ENCODE results near the gene CBY2. TPM values are rescaled to one million over a fixed set of nuclear protein-coding genes. Genes with fewer than 3 reads are reported as not detected.
"Not testable (repeated sequence)": the region's sequence is repeated elsewhere in the genome, so short reads cannot be mapped to it uniquely, and the experiment has no call there.

The CBY2 gene
- not detected in 2 replicates for total RNA-seq (2014; rRNA removed; shearing (Covaris generic); ENCODE audit: low replicate concordance)

- no peak for DNase-seq (ENCODE audit: low read depth)
- in situ Hi-C loops (cut with HindIII; ENCODE audit: low pct_unique_long_range_greater_than_20kb, low sequenced_read_pairs), result no loop called here
Measured at GRCh38 chr13:45702088-45702487, at the start of gene CBY2. Gene CBY2 (plus strand): TSS chr13:45702320. CDS start chr13:45702391, 71 bp downstream.

GRCh38 chr13:45654633-45655349 is 47.3 kb upstream of the CBY2 start:
- in situ Hi-C loops (cut with HindIII; ENCODE audit: low pct_unique_long_range_greater_than_20kb, low sequenced_read_pairs), result no loop called here

DNA sequence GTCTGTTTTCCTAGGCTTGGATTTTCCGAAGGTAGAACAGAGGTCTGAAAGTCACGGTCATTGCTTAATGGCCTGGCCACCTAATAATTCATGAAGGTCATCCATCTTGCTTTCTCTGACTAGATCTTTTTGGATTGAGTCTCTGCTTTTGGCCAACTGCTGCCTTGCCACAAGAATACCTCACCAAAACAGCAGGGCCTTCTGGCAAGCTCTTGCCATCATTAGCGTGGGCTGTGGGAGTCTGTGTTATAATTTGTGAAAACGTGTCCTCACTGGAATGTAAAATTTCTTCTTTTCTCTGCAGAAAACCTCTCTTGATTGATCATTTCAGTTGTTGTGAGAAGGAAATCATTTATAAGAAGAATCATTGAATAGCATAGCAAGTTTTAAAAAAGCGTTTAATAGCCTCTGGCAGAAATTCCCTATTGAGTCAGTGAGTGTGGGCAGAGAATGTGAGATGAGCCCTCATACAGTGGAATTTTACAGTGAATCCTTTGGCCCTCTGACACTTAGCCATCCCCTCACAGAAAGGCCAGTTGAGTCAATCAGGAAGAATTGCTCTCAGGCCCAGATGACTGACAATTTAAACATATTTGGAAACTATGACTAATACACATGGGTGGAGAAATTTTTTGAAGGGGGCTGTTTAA is 43.4 kb upstream of the CBY2 start:
- DNase-seq (ENCODE audit: low read depth), result no peak
- in situ Hi-C loops (cut with HindIII; ENCODE audit: low pct_unique_long_range_greater_than_20kb, low sequenced_read_pairs), result no loop called here

More at GRCh38 chr13:45654633-45655349, 47.3 kb upstream of the CBY2 start:
- no peak for DNase-seq (ENCODE audit: low read depth)

DNA sequence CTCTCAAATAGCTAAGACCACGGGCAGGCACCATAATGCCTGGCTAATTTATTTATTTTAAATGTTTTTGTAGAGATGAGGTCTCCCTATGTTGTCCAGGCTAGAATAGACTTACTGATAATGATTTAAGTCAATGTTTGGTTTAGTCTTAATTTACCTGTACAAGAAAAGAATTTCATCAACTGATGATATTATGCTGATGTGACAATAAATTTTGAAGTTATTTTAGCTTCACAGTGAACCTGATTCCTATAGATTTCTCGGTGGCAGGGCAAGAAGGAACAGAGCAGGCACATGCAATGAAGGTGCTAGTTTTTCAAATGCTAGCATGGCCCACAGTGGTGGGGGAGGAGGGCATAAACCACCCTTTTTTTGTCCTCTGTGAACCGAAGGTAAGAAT is 42.6 kb upstream of the CBY2 start:
- DNase-seq (ENCODE audit: low read depth), result no peak
- in situ Hi-C loops (cut with HindIII; ENCODE audit: low pct_unique_long_range_greater_than_20kb, low sequenced_read_pairs), result no loop called here

DNA sequence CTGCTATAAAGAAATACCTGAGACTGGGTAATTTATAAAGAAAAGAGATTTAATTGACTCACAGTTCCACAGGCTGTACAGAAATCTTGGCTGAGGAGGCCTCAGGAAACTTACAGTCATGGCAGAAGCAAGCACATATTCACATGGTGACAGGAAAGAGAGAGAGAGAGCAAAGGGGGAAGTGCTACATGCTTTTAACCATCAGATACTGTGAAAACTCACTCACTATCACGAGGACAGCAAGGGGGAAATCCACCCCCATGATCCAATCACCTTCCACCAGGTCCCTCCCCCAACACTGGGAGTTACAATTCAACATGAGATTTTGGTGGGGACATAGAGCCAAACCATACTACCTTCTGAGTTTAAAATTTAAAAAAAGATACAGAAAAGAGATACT is 41.7 kb upstream of the CBY2 start:
- DNase-seq (ENCODE audit: low read depth); in situ Hi-C loops (cut with HindIII; ENCODE audit: low pct_unique_long_range_greater_than_20kb, low sequenced_read_pairs): not testable (repeated sequence)

- DNase-seq (ENCODE audit: low read depth), result no peak
- in situ Hi-C loops (cut with HindIII; ENCODE audit: low pct_unique_long_range_greater_than_20kb, low sequenced_read_pairs), result no loop called here
Measured at GRCh38 chr13:45662162-45662561, 40.0 kb upstream of the CBY2 start.

DNA sequence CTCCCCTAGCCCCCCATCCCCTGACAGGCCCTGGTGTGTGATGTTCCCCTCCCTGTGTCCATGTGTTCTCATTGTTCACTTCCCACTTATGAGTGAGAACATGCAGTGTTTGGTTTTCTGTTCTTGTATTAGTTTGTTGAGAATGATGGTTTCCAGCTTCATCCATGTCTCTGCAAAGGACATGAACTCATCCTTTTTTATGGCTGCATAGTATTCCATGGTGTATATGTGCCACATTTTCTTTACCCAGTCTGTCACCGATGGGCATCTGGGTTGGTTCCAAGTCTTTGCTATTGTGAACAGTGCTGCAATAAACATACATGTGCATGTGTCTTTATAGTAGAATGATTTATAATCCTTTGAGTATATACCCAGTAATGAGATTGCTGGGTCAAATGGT is 39.2 kb upstream of the CBY2 start:
- DNase-seq (ENCODE audit: low read depth); in situ Hi-C loops (cut with HindIII; ENCODE audit: low pct_unique_long_range_greater_than_20kb, low sequenced_read_pairs): not testable (repeated sequence)

GRCh38 chr13:45669626-45670025 is 32.5 kb upstream of the CBY2 start:
- in situ Hi-C loops (cut with HindIII; ENCODE audit: low pct_unique_long_range_greater_than_20kb, low sequenced_read_pairs); DNase-seq (ENCODE audit: low read depth): not testable (repeated sequence)

GRCh38 chr13:45670189-45670885 is 31.8 kb upstream of the CBY2 start:
- no peak for DNase-seq (ENCODE audit: low read depth)
- in situ Hi-C loops (cut with HindIII; ENCODE audit: low pct_unique_long_range_greater_than_20kb, low sequenced_read_pairs), result no loop called here

DNA sequence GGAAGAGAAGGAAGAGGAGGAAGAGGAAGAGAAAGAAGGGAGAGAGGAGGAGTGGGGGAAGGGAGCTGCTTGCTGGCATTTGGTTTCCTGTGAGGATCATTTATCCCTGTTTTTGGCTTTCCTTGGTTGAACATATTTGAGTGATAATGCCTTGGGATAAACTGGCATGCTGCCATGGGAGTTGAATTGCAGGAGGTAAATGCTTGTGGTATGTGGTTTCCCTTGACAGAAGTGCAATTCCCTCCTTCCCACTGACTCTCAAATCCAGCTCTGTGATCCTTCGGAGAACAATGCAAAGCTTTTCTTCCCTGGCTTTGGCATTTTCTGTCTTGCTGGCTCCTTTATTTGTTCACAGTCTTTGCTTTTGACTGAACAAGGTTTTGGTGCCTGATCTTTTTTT is 27.2 kb upstream of the CBY2 start:
- in situ Hi-C loops (cut with HindIII; ENCODE audit: low pct_unique_long_range_greater_than_20kb, low sequenced_read_pairs), result no loop called here
- no peak for DNase-seq (ENCODE audit: low read depth)

DNA sequence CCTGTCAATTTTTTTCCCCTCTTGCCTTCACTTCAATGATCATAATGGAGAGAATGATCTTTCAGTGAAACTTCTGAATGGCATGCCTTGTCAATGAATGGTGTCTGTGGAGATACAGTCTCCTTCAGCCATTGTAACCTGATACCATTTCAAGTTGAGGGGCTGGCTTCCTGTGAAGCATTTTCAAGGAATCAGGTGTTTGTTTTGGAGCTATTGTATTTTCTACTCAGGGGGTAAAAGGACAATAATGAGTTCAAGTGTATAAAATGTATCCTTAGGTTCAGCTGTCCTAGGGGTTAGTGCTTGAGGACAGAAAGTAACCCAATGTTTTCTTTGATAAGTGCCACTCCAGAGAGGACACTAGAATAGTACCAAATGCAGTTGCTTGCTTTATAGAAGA is 23.8 kb upstream of the CBY2 start:
- no peak for DNase-seq (ENCODE audit: low read depth)
- in situ Hi-C loops (cut with HindIII; ENCODE audit: low pct_unique_long_range_greater_than_20kb, low sequenced_read_pairs), result no loop called here

DNA sequence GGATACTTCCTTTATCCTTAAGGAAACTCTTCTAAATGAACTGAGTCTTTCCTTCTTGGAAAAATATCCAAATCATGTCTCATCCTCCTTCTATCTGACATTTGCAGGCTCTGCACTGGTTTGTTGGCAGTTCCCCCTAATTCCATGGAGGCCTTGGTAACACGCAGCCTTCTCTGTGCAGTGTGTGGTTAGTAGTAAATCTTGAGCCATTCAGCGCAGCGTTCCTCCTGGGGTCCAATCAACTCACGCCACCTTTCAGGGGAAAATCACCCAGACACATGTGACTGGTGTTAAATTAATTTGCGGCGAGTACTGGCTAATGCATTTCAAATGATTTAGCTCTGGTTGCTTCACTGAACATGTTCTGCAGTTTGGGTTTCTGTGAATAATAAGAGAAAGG is 21.0 kb upstream of the CBY2 start:
- in situ Hi-C loops (cut with HindIII; ENCODE audit: low pct_unique_long_range_greater_than_20kb, low sequenced_read_pairs), result no loop called here
- no peak for DNase-seq (ENCODE audit: low read depth)

GRCh38 chr13:45682494-45683008 is 19.6 kb upstream of the CBY2 start:
- in situ Hi-C loops (cut with HindIII; ENCODE audit: low pct_unique_long_range_greater_than_20kb, low sequenced_read_pairs), result no loop called here
- no peak for DNase-seq (ENCODE audit: low read depth)

DNA sequence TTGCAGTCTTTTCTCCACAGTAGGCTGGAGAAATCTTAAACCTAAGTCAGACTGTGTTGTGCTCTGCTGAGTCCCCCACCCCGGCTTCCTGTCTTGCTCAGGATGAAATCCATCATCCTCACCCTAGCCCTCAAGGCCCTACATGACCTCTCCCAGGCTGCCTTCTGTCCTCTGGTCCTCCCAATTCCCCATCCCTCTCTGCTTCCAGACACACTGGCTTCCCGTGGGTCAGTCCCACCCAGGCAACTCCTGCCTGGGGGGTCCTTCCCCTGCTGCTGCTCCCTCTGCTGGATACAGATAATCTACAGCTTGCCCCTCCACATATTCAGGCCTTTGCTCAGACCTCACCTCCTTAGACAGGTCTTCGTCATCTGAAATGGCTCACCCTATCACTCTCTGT is 18.4 kb upstream of the CBY2 start:
- in situ Hi-C loops (cut with HindIII; ENCODE audit: low pct_unique_long_range_greater_than_20kb, low sequenced_read_pairs), result no loop called here
- no peak for DNase-seq (ENCODE audit: low read depth)

DNA sequence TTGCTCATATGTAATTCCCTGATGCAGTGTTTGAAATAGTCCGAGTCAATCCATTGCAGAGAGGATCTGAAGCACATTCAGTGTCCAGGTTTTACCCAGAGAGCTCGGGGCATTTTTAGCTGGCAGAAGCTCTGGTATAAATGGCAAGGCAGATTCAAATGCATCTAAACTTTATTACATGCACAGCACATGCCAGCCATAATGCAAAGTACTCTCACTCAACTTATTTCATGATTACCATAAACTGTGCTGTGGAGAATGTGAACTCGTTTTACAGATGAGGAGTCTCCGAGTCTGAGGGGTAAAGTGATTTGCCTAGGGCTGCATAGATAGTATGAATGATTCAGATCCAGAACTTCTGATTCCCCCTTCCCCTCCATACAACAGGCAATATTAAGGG is 13.5 kb upstream of the CBY2 start:
- no peak for DNase-seq (ENCODE audit: low read depth)
- in situ Hi-C loops (cut with HindIII; ENCODE audit: low pct_unique_long_range_greater_than_20kb, low sequenced_read_pairs), result no loop called here

- no peak for DNase-seq (ENCODE audit: low read depth)
- in situ Hi-C loops (cut with HindIII; ENCODE audit: low pct_unique_long_range_greater_than_20kb, low sequenced_read_pairs), result no loop called here
Measured at GRCh38 chr13:45690636-45691035, 11.5 kb upstream of the CBY2 start.

DNA sequence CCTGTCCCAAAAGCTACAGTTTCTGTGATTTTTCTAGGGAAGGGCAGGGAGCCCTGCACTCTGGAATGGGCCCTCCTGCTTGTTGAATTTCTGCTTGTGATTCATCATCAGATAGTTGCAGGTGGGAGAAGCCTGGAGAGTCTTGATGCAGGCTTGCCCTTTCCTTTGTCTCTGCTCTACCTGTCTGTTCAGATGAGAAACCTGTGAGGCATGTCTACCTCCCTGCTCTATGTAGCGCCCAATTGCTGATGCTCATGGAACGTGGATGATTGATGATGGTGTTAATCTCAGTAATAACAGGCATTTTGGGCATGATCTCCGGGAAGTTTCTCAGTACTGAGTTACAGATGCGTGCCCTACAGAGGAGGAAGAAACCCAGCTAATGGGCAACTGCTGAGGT is 10.9 kb upstream of the CBY2 start:
- DNase-seq (ENCODE audit: low read depth), result no peak
- in situ Hi-C loops (cut with HindIII; ENCODE audit: low pct_unique_long_range_greater_than_20kb, low sequenced_read_pairs), result no loop called here

- DNase-seq (ENCODE audit: low read depth), result no peak
- in situ Hi-C loops (cut with HindIII; ENCODE audit: low pct_unique_long_range_greater_than_20kb, low sequenced_read_pairs), result no loop called here
Measured at GRCh38 chr13:45691667-45692066, 10.5 kb upstream of the CBY2 start.

DNA sequence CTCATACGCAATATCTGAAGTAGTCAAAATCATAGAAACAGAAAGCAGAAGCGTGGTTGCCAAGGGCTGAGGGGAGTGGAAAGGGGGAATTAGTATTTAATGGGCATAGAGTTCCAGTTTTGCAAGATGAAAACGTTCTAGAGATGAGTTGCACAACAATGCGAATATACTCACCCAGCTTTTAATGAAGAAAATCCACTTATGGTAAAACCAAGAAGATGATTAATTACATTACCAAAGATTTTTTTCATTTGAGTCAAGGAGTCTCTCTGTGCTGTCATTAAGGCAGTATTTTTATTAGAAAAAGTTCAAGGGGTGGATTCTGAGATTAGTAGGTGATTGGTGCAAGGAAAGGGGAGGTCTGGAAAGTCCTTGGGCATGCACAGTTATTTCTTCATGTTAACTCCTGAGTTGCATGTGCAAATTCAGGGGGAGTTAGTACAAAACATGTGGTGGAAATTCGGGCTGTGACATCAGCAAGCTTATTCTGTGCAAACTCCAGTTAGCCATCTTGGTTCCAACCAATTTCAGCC is 6.9 kb upstream of the CBY2 start:
- in situ Hi-C loops (cut with HindIII; ENCODE audit: low pct_unique_long_range_greater_than_20kb, low sequenced_read_pairs), result no loop called here
- no peak for DNase-seq (ENCODE audit: low read depth)
